Esophagus squamous epithelium (tissue), 4 donors: ENCODE measurements around the gene TUBB2B.

Experiments used
- POLR2A ChIP-seq, 4 donors: fragments of 450-650 bp; IDR thresholded peaks; one replicate each; pipeline ENCODE4 v1.6.1; 2017; ENCODE audit warnings: antibody characterized with exemption in 4 of 4, mild to moderate bottlenecking in 4 of 4, moderate library complexity in 3 of 4
- TF ChIP-seq, protein P1 (sequence below), 6 experiments: fragments of 450-650 bp in 4 of 6; fragments of 200-600 bp in 2 of 6; sonication (generic) in 2 of 6; IDR thresholded peaks; one replicate each; pipeline ENCODE4 v1.5.1; 2016 to 2019; ENCODE audit warnings: antibody characterized with exemption in 6 of 6, mild to moderate bottlenecking in 4 of 6, moderate library complexity in 4 of 6

DNA sequence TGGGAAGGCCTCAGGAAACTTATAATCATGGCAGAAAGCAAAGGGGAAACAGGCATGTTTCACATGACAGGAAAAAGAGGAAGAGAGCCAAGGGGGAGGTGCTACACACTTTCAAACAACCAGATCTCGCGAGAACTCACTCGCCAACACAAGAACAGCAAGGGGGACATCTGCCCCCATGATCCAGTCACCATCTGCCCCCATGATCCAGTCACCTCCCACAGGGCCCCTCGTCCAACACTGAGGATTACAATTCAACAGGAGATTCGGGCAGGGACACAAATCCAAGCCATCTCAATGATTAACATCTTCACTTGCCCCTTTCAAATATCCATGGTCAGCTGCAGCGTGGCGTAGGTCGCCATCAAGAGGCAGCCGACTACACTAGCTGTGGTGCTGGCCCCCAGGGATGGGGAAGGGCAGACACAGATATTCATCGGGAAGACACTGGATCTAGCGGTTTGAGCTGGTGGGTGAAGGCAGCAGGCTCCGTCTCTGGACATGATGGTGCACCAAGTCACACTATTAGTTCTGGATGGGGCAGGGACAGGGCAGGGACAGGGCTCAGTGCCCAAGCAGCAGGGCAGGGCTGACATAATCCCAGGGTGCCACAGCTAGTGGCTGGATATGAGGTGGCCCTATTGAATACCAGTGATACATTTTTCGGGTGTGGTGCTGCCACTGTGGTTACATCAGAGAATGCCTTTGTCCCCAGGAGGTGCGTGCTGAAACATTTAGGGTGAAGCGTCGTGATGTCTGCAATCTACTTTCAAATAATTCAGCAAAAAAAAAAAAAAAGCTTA, 31.6 kb downstream of the TUBB2B start:
- TF ChIP-seq POLR2A (IDR thresholded peaks at IDR 0.05) = no peak
- TF ChIP-seq, protein P1, sequence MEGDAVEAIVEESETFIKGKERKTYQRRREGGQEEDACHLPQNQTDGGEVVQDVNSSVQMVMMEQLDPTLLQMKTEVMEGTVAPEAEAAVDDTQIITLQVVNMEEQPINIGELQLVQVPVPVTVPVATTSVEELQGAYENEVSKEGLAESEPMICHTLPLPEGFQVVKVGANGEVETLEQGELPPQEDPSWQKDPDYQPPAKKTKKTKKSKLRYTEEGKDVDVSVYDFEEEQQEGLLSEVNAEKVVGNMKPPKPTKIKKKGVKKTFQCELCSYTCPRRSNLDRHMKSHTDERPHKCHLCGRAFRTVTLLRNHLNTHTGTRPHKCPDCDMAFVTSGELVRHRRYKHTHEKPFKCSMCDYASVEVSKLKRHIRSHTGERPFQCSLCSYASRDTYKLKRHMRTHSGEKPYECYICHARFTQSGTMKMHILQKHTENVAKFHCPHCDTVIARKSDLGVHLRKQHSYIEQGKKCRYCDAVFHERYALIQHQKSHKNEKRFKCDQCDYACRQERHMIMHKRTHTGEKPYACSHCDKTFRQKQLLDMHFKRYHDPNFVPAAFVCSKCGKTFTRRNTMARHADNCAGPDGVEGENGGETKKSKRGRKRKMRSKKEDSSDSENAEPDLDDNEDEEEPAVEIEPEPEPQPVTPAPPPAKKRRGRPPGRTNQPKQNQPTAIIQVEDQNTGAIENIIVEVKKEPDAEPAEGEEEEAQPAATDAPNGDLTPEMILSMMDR (IDR thresholded peaks at IDR 0.05) = no peak
